Activated CD4-positive, alpha-beta T cell treated with anti-CD3 and anti-CD28 coated beads, Interleukin-10, Interleukin-2, amounts not matched to agents 100 ng/mL and 50 ng/mL, durations not matched to agents 16 hours and 8 hours (primary cell): ENCODE measurements around the gene WDR35.

Experiments
- DNase-seq: peaks from one replicate; pipeline ENCODE4 v3.0.0-alpha.2; 2020

Gene WDR35

GRCh38 chr2:19989667-19990415, at the start of gene WDR35:
Gene WDR35 (minus strand): TSS chr2:19990105. CDS start chr2:19990015, 90 bp downstream.
- DNase-seq = peak; percentile 96

- no peak for DNase-seq
These were observed 47.8 kb upstream of the WDR35 start for GRCh38 chr2:20037660-20038059.

GRCh38 chr2:20035955-20036666, 46.2 kb upstream of the WDR35 start:
- DNase-seq = no peak

GRCh38 chr2:20034821-20035220, 44.9 kb upstream of the WDR35 start:
- no peak for DNase-seq

- DNase-seq = no peak
These were observed 44.3 kb upstream of the WDR35 start for GRCh38 chr2:20034218-20034617.

GRCh38 chr2:20033322-20033721, 43.4 kb upstream of the WDR35 start:
- no peak for DNase-seq

GRCh38 chr2:20030224-20030623, 40.3 kb upstream of the WDR35 start:
- DNase-seq = no peak

GRCh38 chr2:20027705-20028434, 38.0 kb upstream of the WDR35 start:
- no peak for DNase-seq

- no peak for DNase-seq
These were observed 37.4 kb upstream of the WDR35 start for GRCh38 chr2:20027260-20027677.

GRCh38 chr2:20025065-20025786, 35.3 kb upstream of the WDR35 start:
- DNase-seq = no peak

- no peak for DNase-seq
These were observed 33.8 kb upstream of the WDR35 start for GRCh38 chr2:20023688-20024087.

GRCh38 chr2:20021405-20022009, 31.6 kb upstream of the WDR35 start:
- no peak for DNase-seq

- DNase-seq = no peak
These were observed 29.8 kb upstream of the WDR35 start for GRCh38 chr2:20019747-20020146.

- DNase-seq = no peak
These were observed 28.8 kb upstream of the WDR35 start for GRCh38 chr2:20018601-20019152.

- DNase-seq = no peak
These were observed 26.4 kb upstream of the WDR35 start for GRCh38 chr2:20016346-20016745.

GRCh38 chr2:20015482-20016083, 25.7 kb upstream of the WDR35 start:
- DNase-seq = peak; percentile 30

GRCh38 chr2:20013126-20013849, 23.4 kb upstream of the WDR35 start:
- DNase-seq = no peak

- DNase-seq = no peak
These were observed 22.6 kb upstream of the WDR35 start, which contains the start of gene MATN3 for GRCh38 chr2:20012282-20013125. Gene MATN3 (minus strand): TSS chr2:20012668. CDS start chr2:20012631, 37 bp downstream.

- no peak for DNase-seq
These were observed 22.1 kb upstream of the WDR35 start for GRCh38 chr2:20012032-20012281.
